MM.1S (cell line): ENCODE data around the gene FKBP14.

ENCODE experiments used
- DNase-seq: peaks from one replicate; pipeline ENCODE4 v3.0.0-alpha.2; 2015
- H2AFZ ChIP-seq: fragments of 300-600 bp; sonication (generic); 2 replicates; pipeline ENCODE4 v1.6.0; 2016; ENCODE audit warnings: antibody characterized with exemption, low read length
- H3F3A ChIP-seq: fragments of 300-600 bp; sonication (generic); 2 replicates; pipeline ENCODE4 v1.6.1; 2016; ENCODE audit warnings: mild to moderate bottlenecking, antibody characterized with exemption, low read length, moderate library complexity, mixed read lengths; ENCODE audit not compliant: insufficient read depth
- H3K27ac ChIP-seq: fragments of 300-600 bp; sonication (generic); 2 replicates; pipeline ENCODE4 v1.5.1; 2016; ENCODE audit warnings: mild to moderate bottlenecking, low read length
- H3K27me3 ChIP-seq: fragments of 300-600 bp; sonication (generic); replicated peaks from 2 replicates; pipeline ENCODE4 v1.6.0; 2016; ENCODE audit warnings: low read length; ENCODE audit not compliant: insufficient read depth
- H3K36me3 ChIP-seq: fragments of 300-600 bp; sonication (generic); replicated peaks from 2 replicates; pipeline ENCODE4 v1.6.1; 2016; ENCODE audit warnings: mild to moderate bottlenecking, low read length, mixed read lengths; ENCODE audit not compliant: insufficient read depth
- H3K4me1 ChIP-seq: fragments of 300-600 bp; sonication (generic); 2 replicates; pipeline ENCODE4 v1.6.1; 2016; ENCODE audit warnings: low read length, mixed read lengths
- H3K4me2 ChIP-seq: fragments of 300-600 bp; sonication (generic); 2 replicates; pipeline ENCODE4 v1.6.0; 2016; ENCODE audit warnings: low read depth, low read length
- H3K4me3 ChIP-seq: fragments of 300-600 bp; sonication (generic); 2 replicates; pipeline ENCODE4 v1.5.1; 2016; ENCODE audit warnings: low read length, mixed read lengths
- H3K79me2 ChIP-seq: fragments of 300-600 bp; sonication (generic); 2 replicates; pipeline ENCODE4 v1.6.1; 2016; ENCODE audit warnings: mixed run types, low read length, mixed read lengths
- H3K9ac ChIP-seq: fragments of 300-600 bp; sonication (generic); 2 replicates; pipeline ENCODE4 v1.6.1; 2016; ENCODE audit warnings: low read length, mixed read lengths
- H3K9me2 ChIP-seq: fragments of 300-600 bp; sonication (generic); replicated peaks from 2 replicates; pipeline ENCODE4 v1.6.1; 2016; ENCODE audit warnings: mild to moderate bottlenecking, low read length, mixed read lengths; ENCODE audit not compliant: insufficient read depth
- H3K9me3 ChIP-seq: fragments of 300-600 bp; sonication (generic); replicated peaks from 2 replicates; pipeline ENCODE4 v1.6.1; 2016; ENCODE audit warnings: mild to moderate bottlenecking, low read length, mixed read lengths; ENCODE audit not compliant: insufficient read depth
- H4K20me1 ChIP-seq: fragments of 300-600 bp; sonication (generic); 2 replicates; pipeline ENCODE4 v1.6.1; 2016; ENCODE audit warnings: mild to moderate bottlenecking, low read length, moderate library complexity, mixed read lengths; ENCODE audit not compliant: insufficient read depth
- EZH2 ChIP-seq: fragments of 300-600 bp; sonication (generic); optimal IDR thresholded peaks from 2 replicates; pipeline ENCODE3; 2017; ENCODE audit warnings: low read depth, mild to moderate bottlenecking, antibody characterized with exemption, low read length, mixed read lengths
- EZH2phosphoT487 ChIP-seq: fragments of 300-600 bp; sonication (generic); IDR thresholded peaks from 2 replicates; pipeline ENCODE4 v1.6.1; 2018; ENCODE audit warnings: antibody characterized with exemption, low read length
- TF ChIP-seq, protein P1 (sequence below): fragments of 300-600 bp; sonication (generic); IDR thresholded peaks from 2 replicates; pipeline ENCODE4 v1.5.1; 2016; ENCODE audit warnings: antibody characterized with exemption, low read length, mixed read lengths

FKBP14 gene

GRCh38 chr7:30005464-30005863 lies 21.0 kb downstream of the FKBP14 start:
- no peaks in the 10 kb centered on the region for H4K20me1 ChIP-seq
- no peak overlapping the region for H3K4me2 ChIP-seq
- H3F3A ChIP-seq: no peaks in the 10 kb centered on the region
- no peaks in the 10 kb centered on the region for H3K79me2 ChIP-seq
- TF ChIP-seq EZH2 (no peak), EZH2phosphoT487 (no peak)
- TF ChIP-seq, protein P1, sequence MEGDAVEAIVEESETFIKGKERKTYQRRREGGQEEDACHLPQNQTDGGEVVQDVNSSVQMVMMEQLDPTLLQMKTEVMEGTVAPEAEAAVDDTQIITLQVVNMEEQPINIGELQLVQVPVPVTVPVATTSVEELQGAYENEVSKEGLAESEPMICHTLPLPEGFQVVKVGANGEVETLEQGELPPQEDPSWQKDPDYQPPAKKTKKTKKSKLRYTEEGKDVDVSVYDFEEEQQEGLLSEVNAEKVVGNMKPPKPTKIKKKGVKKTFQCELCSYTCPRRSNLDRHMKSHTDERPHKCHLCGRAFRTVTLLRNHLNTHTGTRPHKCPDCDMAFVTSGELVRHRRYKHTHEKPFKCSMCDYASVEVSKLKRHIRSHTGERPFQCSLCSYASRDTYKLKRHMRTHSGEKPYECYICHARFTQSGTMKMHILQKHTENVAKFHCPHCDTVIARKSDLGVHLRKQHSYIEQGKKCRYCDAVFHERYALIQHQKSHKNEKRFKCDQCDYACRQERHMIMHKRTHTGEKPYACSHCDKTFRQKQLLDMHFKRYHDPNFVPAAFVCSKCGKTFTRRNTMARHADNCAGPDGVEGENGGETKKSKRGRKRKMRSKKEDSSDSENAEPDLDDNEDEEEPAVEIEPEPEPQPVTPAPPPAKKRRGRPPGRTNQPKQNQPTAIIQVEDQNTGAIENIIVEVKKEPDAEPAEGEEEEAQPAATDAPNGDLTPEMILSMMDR: no peak
- no peak overlapping the region for H3K9ac ChIP-seq
- no peak overlapping the region for H2AFZ ChIP-seq
- H3K9me3 ChIP-seq: no peaks in the 10 kb centered on the region
- H3K27ac ChIP-seq: no peak overlapping the region
- no peak for DNase-seq
- no peaks in the 10 kb centered on the region for H3K36me3 ChIP-seq
- H3K27me3 ChIP-seq: no peaks in the 10 kb centered on the region
- no peaks in the 10 kb centered on the region for H3K9me2 ChIP-seq
- no peaks in the 10 kb centered on the region for H3K4me1 ChIP-seq
- no peak overlapping the region for H3K4me3 ChIP-seq

GRCh38 chr7:30003098-30003497 lies 23.4 kb downstream of the FKBP14 start:
- Histone ChIP-seq H3K9ac (no peak overlapping the region), H3K4me3 (no peak overlapping the region), H3K36me3 (no peaks in the 10 kb centered on the region), H3K27ac (no peak overlapping the region), H3K9me2 (no peaks in the 10 kb centered on the region), H3K79me2 (no peaks in the 10 kb centered on the region), H4K20me1 (no peaks in the 10 kb centered on the region), H3F3A (no peaks in the 10 kb centered on the region), H3K4me2 (no peak overlapping the region), H2AFZ (no peak overlapping the region), H3K9me3 (no peaks in the 10 kb centered on the region), H3K27me3 (no peaks in the 10 kb centered on the region), H3K4me1 (no peaks in the 10 kb centered on the region)
- no peak for DNase-seq
- TF ChIP-seq, protein P1: no peak
- TF ChIP-seq EZH2 (no peak), EZH2phosphoT487 (no peak)

DNA sequence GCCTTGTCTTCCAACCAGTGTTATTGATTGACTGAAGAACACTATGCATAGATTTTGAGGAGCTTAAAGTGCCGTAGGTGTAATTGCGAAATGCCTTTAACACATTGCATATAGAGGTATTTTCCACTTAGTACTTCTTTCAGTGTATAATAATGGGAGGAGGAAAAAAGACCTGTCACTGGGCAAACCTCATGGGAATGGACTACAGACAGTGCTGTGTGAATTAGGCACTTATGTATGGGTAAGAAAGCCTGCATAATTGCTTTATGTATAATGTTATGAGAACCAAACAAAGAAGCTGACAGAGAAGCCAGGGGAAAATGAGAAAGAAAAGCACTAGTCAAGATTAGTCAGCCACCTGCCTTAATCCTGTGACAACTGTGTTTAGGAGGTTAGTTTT lies 24.5 kb downstream of the FKBP14 start:
- no peaks in the 10 kb centered on the region for H3K9me3 ChIP-seq
- H2AFZ ChIP-seq: no peak overlapping the region
- no peaks in the 10 kb centered on the region for H3K9me2 ChIP-seq
- H3K9ac ChIP-seq: no peak overlapping the region
- no peak overlapping the region for H3K4me3 ChIP-seq
- no peaks in the 10 kb centered on the region for H3K4me1 ChIP-seq
- TF ChIP-seq, protein P1: no peak
- no peak for TF ChIP-seq EZH2phosphoT487
- TF ChIP-seq EZH2: no peak
- no peaks in the 10 kb centered on the region for H3K27me3 ChIP-seq
- H4K20me1 ChIP-seq: no peaks in the 10 kb centered on the region
- no peaks in the 10 kb centered on the region for H3K36me3 ChIP-seq
- no peak overlapping the region for H3K27ac ChIP-seq
- H3F3A ChIP-seq: no peaks in the 10 kb centered on the region
- no peaks in the 10 kb centered on the region for H3K79me2 ChIP-seq
- no peak overlapping the region for H3K4me2 ChIP-seq
- DNase-seq: no peak
